Activated CD4-positive, alpha-beta T cell treated with anti-CD3 and anti-CD28 coated beads, Interleukin-10, Interleukin-2, amounts not matched to agents 100 ng/mL and 50 ng/mL, durations not matched to agents 16 hours and 8 hours (primary cell): ENCODE results near the gene APOL5.
"Not testable (repeated sequence)": the region's sequence is repeated elsewhere in the genome, so short reads cannot be mapped to it uniquely, and the experiment has no call there.

Experiments
- DNase-seq: peaks from one replicate; pipeline ENCODE4 v3.0.0-alpha.2; 2020

The APOL5 gene

GRCh38 chr22:35712672-35713071 is 5.0 kb upstream of the APOL5 start:
- no peak for DNase-seq

GRCh38 chr22:35719212-35719875 is 1.7 kb downstream of the APOL5 start:
- no peak for DNase-seq

- no peak for DNase-seq
Observed at GRCh38 chr22:35721960-35722359, 4.3 kb downstream of the APOL5 start.

- no peak for DNase-seq
Observed at GRCh38 chr22:35725521-35725920, 7.8 kb downstream of the APOL5 start.

GRCh38 chr22:35726398-35726797 is 8.7 kb downstream of the APOL5 start:
- no peak for DNase-seq

GRCh38 chr22:35726933-35727332 is 9.3 kb downstream of the APOL5 start:
- no peak for DNase-seq

- DNase-seq, result no peak
Observed at GRCh38 chr22:35727436-35727835, 9.8 kb downstream of the APOL5 start.

GRCh38 chr22:35728639-35729308 is 11.1 kb downstream of the APOL5 start:
- no peak for DNase-seq

- DNase-seq, result no peak
Observed at GRCh38 chr22:35729309-35729698, 11.6 kb downstream of the APOL5 start.

- no peak for DNase-seq
Observed at GRCh38 chr22:35731321-35731720, 13.6 kb downstream of the APOL5 start.

- DNase-seq, result no peak
Observed at GRCh38 chr22:35732116-35732515, 14.4 kb downstream of the APOL5 start.

- no peak for DNase-seq
Observed at GRCh38 chr22:35733036-35733435, 15.4 kb downstream of the APOL5 start.

GRCh38 chr22:35733791-35734516 is 16.3 kb downstream of the APOL5 start:
- DNase-seq, result no peak

GRCh38 chr22:35734517-35734827 is 16.8 kb downstream of the APOL5 start:
- no peak for DNase-seq

GRCh38 chr22:35735542-35735941 is 17.9 kb downstream of the APOL5 start:
- DNase-seq, result no peak

- no peak for DNase-seq
Observed at GRCh38 chr22:35736166-35736565, 18.5 kb downstream of the APOL5 start.

GRCh38 chr22:35736701-35737100 is 19.0 kb downstream of the APOL5 start:
- DNase-seq, result no peak

- DNase-seq, result not testable (repeated sequence)
Observed at GRCh38 chr22:35737886-35738285, 20.2 kb downstream of the APOL5 start.

GRCh38 chr22:35739076-35739930 is 21.6 kb downstream of the APOL5 start:
- no peak for DNase-seq

GRCh38 chr22:35739931-35740380 is 22.3 kb downstream of the APOL5 start:
- no peak for DNase-seq

- DNase-seq, result no peak
Observed at GRCh38 chr22:35740616-35741015, 22.9 kb downstream of the APOL5 start.

GRCh38 chr22:35742342-35743100 is 24.8 kb downstream of the APOL5 start:
- no peak for DNase-seq
